HepG2 (cell line): ENCODE measurements around the gene PARD3. TPM values are rescaled to one million over a fixed set of nuclear protein-coding genes. Genes with fewer than 3 reads are reported as not detected.
A peak's percentile ranks its signal among the peaks of the same experiment; 100 is the strongest.

Experiments
- ATAC-seq: fragments of 200-7000 bp; cut with Tn5 transposase; 3 replicates; pipeline ENCODE4 v1.9.1; 2020; ENCODE audit warnings: mild to moderate bottlenecking, moderate library complexity
- BruUV-seq: library from RNA; stranded (reverse); fragments of 400-500 nt; replicated peaks from 2 replicates; lab custom pipeline; 2021; lab: Mats Ljungman, UMichigan
- CTCF ChIA-PET: fragments of 300-600 bp; formaldehyde crosslinking; extraction: SDS; loops from one replicate; lab custom pipeline; 2021; ENCODE audit warnings: low total read pairs, inconsistent platforms, low intra/inter-chr PET ratio; lab: Yijun Ruan, JAX
- POLR2A ChIA-PET: fragments of 350-600 bp; sonication (Branson Sonifier 250); formaldehyde crosslinking; loops from one replicate; lab custom pipeline; 2020; ENCODE audit warnings: antibody characterized with exemption, inconsistent platforms; lab: Yijun Ruan, JAX
- DNase-seq: peaks from one replicate; pipeline ENCODE4 v3.0.0-alpha.2; 2015; ENCODE audit warnings: low spot score
- FAIRE-seq: peaks from 3 replicates; lab custom pipeline; 2011; peaks lifted over from hg19 to GRCh38; lab: Jason Lieb, UNC
- H2AFZ ChIP-seq: one replicate; pipeline ENCODE4 v1.6.1; 2011; ENCODE audit warnings: low read length, inconsistent platforms
- H3K27ac ChIP-seq: fragments of 300-600 bp; 3 replicates; pipeline ENCODE4 v1.8.0; 2011; ENCODE audit warnings: mixed run types, mild to moderate bottlenecking, mixed read lengths, low read length, inconsistent platforms; ENCODE audit not compliant: insufficient read depth; ENCODE audit errors: extremely low read length
- H3K27me3 ChIP-seq, 2 experiments: fragments of 200-600 bp in 1 of 2; 2 replicates in 1 of 2; 3 replicates in 1 of 2; pipeline versions ENCODE4 v1.6.0 to v1.8.0; 2011; ENCODE audit warnings: low read length in 2 of 2, mild to moderate bottlenecking in 2 of 2, moderate library complexity in 2 of 2, inconsistent platforms in 1 of 2; ENCODE audit not compliant: insufficient read depth in 2 of 2, control insufficient read depth in 1 of 2
- H3K36me3 ChIP-seq, 2 experiments: fragments of 200-600 bp in 1 of 2; replicated peaks in 1 of 2; 2 replicates in 1 of 2; 3 replicates in 1 of 2; pipeline versions ENCODE4 v1.5.1 to v1.8.0; 2011; ENCODE audit warnings: low read length in 2 of 2, inconsistent platforms in 1 of 2; ENCODE audit not compliant: insufficient read depth in 2 of 2, control insufficient read depth in 1 of 2
- H3K4me1 ChIP-seq: 2 replicates; pipeline ENCODE4 v1.5.1; 2012; ENCODE audit warnings: low read length, inconsistent platforms; ENCODE audit not compliant: insufficient read depth
- H3K4me2 ChIP-seq: 2 replicates; pipeline ENCODE4 v1.6.0; 2011; ENCODE audit warnings: low read depth, low read length, inconsistent platforms
- H3K4me3 ChIP-seq, 3 experiments: fragments of 200-600 bp in 1 of 3; sonication (generic), shearing (Covaris generic) in 1 of 3; replicated peaks in 1 of 3; 2 replicates each; pipeline ENCODE4 v1.5.1; 2011 to 2016; ENCODE audit warnings: low read length in 3 of 3, inconsistent platforms in 2 of 3, low read depth in 2 of 3, mild to moderate bottlenecking in 2 of 3, control low read depth in 1 of 3, mixed read lengths in 1 of 3; ENCODE audit not compliant: insufficient read depth in 1 of 3
- H3K79me2 ChIP-seq: one replicate; pipeline ENCODE4 v1.6.1; 2011; ENCODE audit warnings: low read length, inconsistent platforms; ENCODE audit not compliant: insufficient read depth
- H3K9ac ChIP-seq: 2 replicates; pipeline ENCODE4 v1.6.0; 2011; ENCODE audit warnings: mild to moderate bottlenecking, low read depth, low read length, inconsistent platforms; ENCODE audit not compliant: insufficient read depth
- H3K9me3 ChIP-seq: 2 replicates; pipeline ENCODE4 v1.5.1; 2012; ENCODE audit warnings: mild to moderate bottlenecking, low read length
- H4K20me1 ChIP-seq: 2 replicates; pipeline ENCODE4 v1.6.0; 2011; ENCODE audit warnings: inconsistent platforms, mild to moderate bottlenecking, low read length, moderate library complexity; ENCODE audit not compliant: insufficient read depth
- HMGA1 ChIP-seq: sonication (generic); formaldehyde crosslinking; conservative IDR thresholded peaks from 2 replicates; pipeline ENCODE4 v1.4.0; 2020; ENCODE audit warnings: missing genetic modification reagents
- MXD3 ChIP-seq: IDR thresholded peaks from 2 replicates; pipeline ENCODE4 v1.6.1; 2016; ENCODE audit warnings: mild to moderate bottlenecking, missing biosample characterization, missing genetic modification reagents
- NFIB ChIP-seq: sonication (generic); formaldehyde crosslinking; IDR thresholded peaks from 2 replicates; pipeline ENCODE4 v1.9.0; 2021; ENCODE audit warnings: missing genetic modification reagents, mild to moderate bottlenecking, borderline replicate concordance
- ZNF121 ChIP-seq: sonication (generic); formaldehyde crosslinking; IDR thresholded peaks from 2 replicates; pipeline ENCODE4 v1.5.0; 2020; ENCODE audit warnings: mild to moderate bottlenecking, missing genetic modification reagents
- ZNF280D ChIP-seq: sonication (generic); formaldehyde crosslinking; IDR thresholded peaks from 2 replicates; pipeline ENCODE4 v1.5.1; 2020; ENCODE audit warnings: mild to moderate bottlenecking, missing genetic modification reagents
- ZNF558 ChIP-seq: sonication (generic); formaldehyde crosslinking; IDR thresholded peaks from 2 replicates; pipeline ENCODE4 v1.9.0; 2022; ENCODE audit warnings: mild to moderate bottlenecking, missing genetic modification reagents, borderline replicate concordance
- WGBS: methylation state at CpG from one replicate; pipeline ENCODE4 v1.1.6; 2017; ENCODE audit warnings: low lambda C conversion rate; 5-methylcytosine and 5-hydroxymethylcytosine counted together
- in situ Hi-C: cut with HindIII; loops from 2 replicates; pipeline ENCODE4 v1.10.0; 2017; ENCODE audit warnings: low pct_unique_long_range_greater_than_20kb; ENCODE audit not compliant: extremely low pct_ligation_motif_present
- intact Hi-C: fragments of 100-400 bp; cut with micrococcal nuclease; formaldehyde crosslinking; loops from one replicate; pipeline ENCODE4 v1.10.0; 2022; ENCODE audit not compliant: unreplicated experiment
- polyA plus RNA-seq, 8 experiments: library from polyadenylated mRNA; depleted of rRNA in 3 of 8; stranded (reverse) in 7 of 8; unstranded in 1 of 8; fragments of >200 nt; fragmentation: Illumina TruSeq in 4 of 8; extraction: Trizol in 4 of 8; gene quantifications; 2 replicates each; pipeline versions ENCODE4 v1.2.1 to v1.2.3, GENCODE V29; 2011 to 2016; ENCODE audit warnings: low read depth in 4 of 8, missing spikeins in 1 of 8, mixed read lengths in 1 of 8; ENCODE audit not compliant: insufficient read depth in 1 of 8
- total RNA-seq, 5 experiments: library from RNA; depleted of rRNA; stranded (reverse); fragments of >200 nt; fragmentation: Illumina TruSeq; extraction: Trizol; gene quantifications; 2 replicates each; pipeline ENCODE4 v1.2.3, GENCODE V29; 2016; ENCODE audit warnings: low read depth in 1 of 5

PARD3 gene
- total and polyA plus RNA-seq, 2 of the 13 experiments (the other 11 are each of a cell fraction or from before 2014, with no cell fraction given), result 40.9 to 60.0 TPM

GRCh38 chr10:34543716-34544115 is 271.4 kb downstream of the PARD3 start:
- 94% methylated on average over 2 of the region's 2 CpGs for WGBS
- Histone ChIP-seq H3K9ac (no peak overlapping the region), H2AFZ (no peak overlapping the region), H3K79me2 (peaks cover 9% of the 10 kb centered on the region), H3K36me3 (no peaks in the 10 kb centered on the region), H3K27ac (no peak overlapping the region), H3K4me1 (peaks cover 27% of the 10 kb centered on the region), H4K20me1 (peaks cover 14% of the 10 kb centered on the region; the same call in 1 of the 2 replicates), H3K27me3 (no peaks in the 10 kb centered on the region), H3K4me3 (no peak overlapping the region), H3K9me3 (no peaks in the 10 kb centered on the region), H3K4me2 (no peak overlapping the region)
- CTCF ChIA-PET, result no interaction called here
- DNase-seq, result no peak
- intact Hi-C loops, result no loop called here
- BruUV-seq, result no TSS peak
- TF ChIP-seq MXD3 (CRISPR knock-in tag) (no peak), ZNF280D (CRISPR knock-in tag) (no peak), ZNF558 (CRISPR knock-in tag) (no peak), NFIB (CRISPR knock-in tag) (no peak)
- FAIRE-seq, result no peak
- no peak for ATAC-seq
- in situ Hi-C loops, result no loop called here
- POLR2A ChIA-PET, result no interaction called here

- no peak for FAIRE-seq
- Histone ChIP-seq H3K36me3 (no peaks in the 10 kb centered on the region), H3K9me3 (no peaks in the 10 kb centered on the region), H2AFZ (no peak overlapping the region), H3K9ac (no peak overlapping the region), H3K4me3 (no peak overlapping the region), H3K79me2 (peaks cover 15% of the 10 kb centered on the region)
- POLR2A ChIA-PET, result no interaction called here
- in situ Hi-C loops, result no loop called here
- TF ChIP-seq ZNF121 (CRISPR knock-in tag) (peak; percentile 72), HMGA1 (CRISPR knock-in tag) (no peak)
- TF ChIP-seq, all 625 proteins: peak for 1
- intact Hi-C loops, result no loop called here
- DNase-seq (no peak), ATAC-seq (no peak; the same call in 2 of the 3 replicates)
- H3K4me1 ChIP-seq, result peaks cover 33% of the 10 kb centered on the region
- peaks cover 14% of the 10 kb centered on the region; the same call in 1 of the 2 replicates for H4K20me1 ChIP-seq
- no TSS peak for BruUV-seq
- CTCF ChIA-PET, result no interaction called here
- 92% methylated on average over 7 of the region's 7 CpGs for WGBS
- H3K27ac ChIP-seq, result no peak overlapping the region
- no peaks in the 10 kb centered on the region for H3K27me3 ChIP-seq
- no peak overlapping the region; the same call in 1 of the 2 replicates for H3K4me2 ChIP-seq
Observed at GRCh38 chr10:34540492-34540891, 274.6 kb downstream of the PARD3 start.
